Measurements from ENCODE around the gene ARRB2.

Gene ARRB2

GRCh38 chr17:4766723-4767122 is 56.3 kb downstream of the ARRB2 start:
- DNase-seq, result no peak

GRCh38 chr17:4768298-4768697 is 57.9 kb downstream of the ARRB2 start:
- no peak for DNase-seq

DNA sequence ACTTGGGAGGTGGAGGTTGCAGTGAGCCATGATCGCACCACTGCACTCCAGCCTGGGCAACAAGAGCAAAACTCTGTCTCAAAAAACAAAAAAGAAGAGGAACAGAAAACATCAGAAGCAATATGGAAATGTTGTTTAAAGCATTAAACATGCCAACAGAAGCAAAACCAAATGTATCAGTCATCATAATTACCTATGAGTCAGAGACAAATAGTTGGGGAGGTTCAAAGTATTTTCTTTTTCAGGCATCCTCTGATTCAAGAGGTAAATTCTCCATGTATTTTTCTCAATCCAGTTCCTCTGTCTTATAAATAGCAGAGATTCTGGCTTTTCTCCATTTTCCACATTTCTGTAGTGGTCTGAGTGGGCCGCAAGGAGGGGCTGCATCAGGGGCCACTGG is 59.2 kb downstream of the ARRB2 start:
- peak; percentile 45 for DNase-seq
